Parathyroid adenoma (tissue), 2 donors: ENCODE measurements around the gene TMEM190.

ENCODE experiments used
- H2AFZ ChIP-seq: fragments of 300-600 bp; sonication (generic); one replicate; pipeline ENCODE4 v1.7.0; 2017; ENCODE audit warnings: antibody characterized with exemption, mild to moderate bottlenecking
- H3K27ac ChIP-seq: fragments of 300-600 bp; sonication (generic); one replicate; pipeline ENCODE4 v1.7.0; 2017
- H3K27me3 ChIP-seq: fragments of 300-600 bp; sonication (generic); one replicate; pipeline ENCODE4 v1.7.0; 2017; ENCODE audit warnings: low read length; ENCODE audit not compliant: control insufficient read depth, insufficient read depth
- H3K36me3 ChIP-seq: fragments of 300-600 bp; sonication (generic); one replicate; pipeline ENCODE4 v1.7.0; 2017; ENCODE audit warnings: low read length; ENCODE audit not compliant: control insufficient read depth, insufficient read depth
- H3K4me1 ChIP-seq: fragments of 300-600 bp; sonication (generic); one replicate; pipeline ENCODE4 v1.7.0; 2017; ENCODE audit warnings: control low read depth
- H3K4me2 ChIP-seq: fragments of 300-600 bp; sonication (generic); one replicate; pipeline ENCODE4 v1.7.0; 2017; ENCODE audit warnings: low read length
- H3K4me3 ChIP-seq: fragments of 300-600 bp; sonication (generic); one replicate; pipeline ENCODE4 v1.7.0; 2017; ENCODE audit warnings: low read depth, low read length
- H3K79me2 ChIP-seq: fragments of 300-600 bp; sonication (generic); one replicate; pipeline ENCODE4 v1.7.0; 2017; ENCODE audit warnings: control low read depth
- H3K9ac ChIP-seq: fragments of 300-600 bp; sonication (generic); one replicate; pipeline ENCODE4 v1.7.0; 2017; ENCODE audit warnings: mild to moderate bottlenecking
- H3K9me3 ChIP-seq: fragments of 300-600 bp; sonication (generic); one replicate; pipeline ENCODE4 v1.7.0; 2017; ENCODE audit warnings: low read length; ENCODE audit not compliant: control insufficient read depth
- TF ChIP-seq, protein P1 (sequence below): fragments of 300-600 bp; sonication (generic); IDR thresholded peaks from one replicate; pipeline ENCODE4 v1.7.0; 2017; ENCODE audit warnings: antibody characterized with exemption, mild to moderate bottlenecking
- donor health status: primary hyperparathyroidism.

Gene TMEM190

DNA sequence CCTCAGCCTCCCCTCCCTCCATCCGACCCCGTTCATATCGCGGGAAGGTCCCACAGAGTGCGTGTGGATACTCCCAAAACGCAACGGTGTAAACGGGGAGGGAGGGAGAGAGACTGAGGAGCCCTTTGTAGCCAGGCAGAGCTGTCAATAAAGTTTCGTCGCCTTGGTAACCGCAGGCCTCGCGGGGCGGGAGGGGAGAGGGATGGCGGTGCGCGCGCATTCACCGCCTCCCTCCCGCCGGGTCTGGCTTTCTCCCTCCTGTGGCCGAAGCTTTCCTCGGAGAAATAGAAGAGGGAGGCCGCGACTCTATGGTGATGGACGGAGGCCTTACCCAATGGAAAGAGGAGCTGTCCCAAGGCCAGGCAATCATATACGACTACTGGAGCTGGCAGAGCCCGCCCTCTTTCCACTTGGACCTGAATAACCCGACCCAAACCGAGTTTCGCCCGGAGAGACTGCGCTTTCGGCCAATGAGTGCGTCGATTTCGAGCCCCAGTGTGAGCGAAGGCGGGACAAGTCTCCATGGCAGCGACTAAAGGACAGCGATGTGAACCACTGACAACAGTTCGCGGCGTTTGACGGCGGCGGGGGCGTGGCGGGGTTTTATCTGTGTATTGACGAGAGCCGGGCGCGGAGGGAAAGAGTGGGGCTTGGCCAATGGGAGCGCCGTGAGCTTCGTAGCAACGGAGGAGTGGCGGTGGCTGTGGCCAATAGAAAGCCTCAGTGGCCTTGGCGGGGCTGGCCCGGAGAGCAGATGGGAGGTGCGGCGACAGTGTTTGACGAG lies 37.3 kb upstream of the TMEM190 start, which contains the start of gene KMT5C:
Gene KMT5C (plus strand): TSS at position 772 of the 784 bp plus-strand sequence. CDS start 2,061 bp downstream, outside the sequence.
- Histone ChIP-seq H3K4me2 (peak within 1 kb of the TSS; percentile 100), H3K27ac (peak within 1 kb of the TSS; percentile 99), H3K9ac (peak within 1 kb of the TSS; percentile 93), H3K4me1 (peaks cover 7% of the 10 kb centered on the region), H3K36me3 (no peaks in the 10 kb centered on the region), H3K4me3 (peak within 1 kb of the TSS; percentile 96), H3K9me3 (no peaks in the 10 kb centered on the region), H3K79me2 (peaks cover 4% of the 10 kb centered on the region), H3K27me3 (no peaks in the 10 kb centered on the region), H2AFZ (peak within 1 kb of the TSS; percentile 95)
- TF ChIP-seq, protein P1, sequence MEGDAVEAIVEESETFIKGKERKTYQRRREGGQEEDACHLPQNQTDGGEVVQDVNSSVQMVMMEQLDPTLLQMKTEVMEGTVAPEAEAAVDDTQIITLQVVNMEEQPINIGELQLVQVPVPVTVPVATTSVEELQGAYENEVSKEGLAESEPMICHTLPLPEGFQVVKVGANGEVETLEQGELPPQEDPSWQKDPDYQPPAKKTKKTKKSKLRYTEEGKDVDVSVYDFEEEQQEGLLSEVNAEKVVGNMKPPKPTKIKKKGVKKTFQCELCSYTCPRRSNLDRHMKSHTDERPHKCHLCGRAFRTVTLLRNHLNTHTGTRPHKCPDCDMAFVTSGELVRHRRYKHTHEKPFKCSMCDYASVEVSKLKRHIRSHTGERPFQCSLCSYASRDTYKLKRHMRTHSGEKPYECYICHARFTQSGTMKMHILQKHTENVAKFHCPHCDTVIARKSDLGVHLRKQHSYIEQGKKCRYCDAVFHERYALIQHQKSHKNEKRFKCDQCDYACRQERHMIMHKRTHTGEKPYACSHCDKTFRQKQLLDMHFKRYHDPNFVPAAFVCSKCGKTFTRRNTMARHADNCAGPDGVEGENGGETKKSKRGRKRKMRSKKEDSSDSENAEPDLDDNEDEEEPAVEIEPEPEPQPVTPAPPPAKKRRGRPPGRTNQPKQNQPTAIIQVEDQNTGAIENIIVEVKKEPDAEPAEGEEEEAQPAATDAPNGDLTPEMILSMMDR, result peak; percentile 55

GRCh38 chr19:55339889-55340783 lies 36.5 kb upstream of the TMEM190 start:
- Histone ChIP-seq H3K27ac (peak overlapping the region; percentile 71), H2AFZ (peak overlapping the region; percentile 50), H3K4me3 (peak overlapping the region; percentile 96), H3K9me3 (no peaks in the 10 kb centered on the region), H3K79me2 (peaks cover 4% of the 10 kb centered on the region), H3K27me3 (no peaks in the 10 kb centered on the region), H3K36me3 (no peaks in the 10 kb centered on the region), H3K4me2 (peak overlapping the region; percentile 95), H3K4me1 (peaks cover 7% of the 10 kb centered on the region), H3K9ac (peak overlapping the region; percentile 13)
- TF ChIP-seq, protein P1, result no peak

- H2AFZ ChIP-seq, result no peak overlapping the region
- TF ChIP-seq, protein P1, result peak; percentile 11
- H3K9me3 ChIP-seq, result no peaks in the 10 kb centered on the region
- no peaks in the 10 kb centered on the region for H3K36me3 ChIP-seq
- H3K9ac ChIP-seq, result peak overlapping the region; percentile 13
- peaks cover 4% of the 10 kb centered on the region for H3K79me2 ChIP-seq
- peak overlapping the region; percentile 96 for H3K4me3 ChIP-seq
- H3K4me2 ChIP-seq, result peak overlapping the region; percentile 95
- H3K27ac ChIP-seq, result no peak overlapping the region
- peaks cover 7% of the 10 kb centered on the region for H3K4me1 ChIP-seq
- no peaks in the 10 kb centered on the region for H3K27me3 ChIP-seq
These were observed 35.9 kb upstream of the TMEM190 start for GRCh38 chr19:55340784-55341147.

- peak overlapping the region; percentile 96 for H3K4me3 ChIP-seq
- H3K79me2 ChIP-seq, result peaks cover 4% of the 10 kb centered on the region
- TF ChIP-seq, protein P1, result no peak
- H3K27ac ChIP-seq, result no peak overlapping the region
- no peaks in the 10 kb centered on the region for H3K9me3 ChIP-seq
- peak overlapping the region; percentile 95 for H3K4me2 ChIP-seq
- no peak overlapping the region for H2AFZ ChIP-seq
- no peaks in the 10 kb centered on the region for H3K27me3 ChIP-seq
- no peak overlapping the region for H3K9ac ChIP-seq
- peaks cover 7% of the 10 kb centered on the region for H3K4me1 ChIP-seq
- no peaks in the 10 kb centered on the region for H3K36me3 ChIP-seq
These were observed 35.4 kb upstream of the TMEM190 start for GRCh38 chr19:55341171-55341588.
